Fibroblast of peridontal ligament (primary cell): Measurements from ENCODE around the gene IFIT1B.
"Not testable (repeated sequence)": the region's sequence is repeated elsewhere in the genome, so short reads cannot be mapped to it uniquely, and the experiment has no call there.

Experiments
- DNase-seq: peaks from one replicate; pipeline ENCODE4 v3.0.0-alpha.2; 2010; ENCODE audit errors: extremely low read depth

IFIT1B gene

GRCh38 chr10:89377705-89378637 is at the start of gene IFIT1B:
Gene IFIT1B (plus strand): TSS chr10:89378056. CDS start chr10:89378136, 80 bp downstream.
- no peak for DNase-seq

- no peak for DNase-seq
Measured at GRCh38 chr10:89329151-89329550, 48.7 kb upstream of the IFIT1B start.

- not testable (repeated sequence) for DNase-seq
Measured at GRCh38 chr10:89330014-89330413, 47.8 kb upstream of the IFIT1B start.

DNA sequence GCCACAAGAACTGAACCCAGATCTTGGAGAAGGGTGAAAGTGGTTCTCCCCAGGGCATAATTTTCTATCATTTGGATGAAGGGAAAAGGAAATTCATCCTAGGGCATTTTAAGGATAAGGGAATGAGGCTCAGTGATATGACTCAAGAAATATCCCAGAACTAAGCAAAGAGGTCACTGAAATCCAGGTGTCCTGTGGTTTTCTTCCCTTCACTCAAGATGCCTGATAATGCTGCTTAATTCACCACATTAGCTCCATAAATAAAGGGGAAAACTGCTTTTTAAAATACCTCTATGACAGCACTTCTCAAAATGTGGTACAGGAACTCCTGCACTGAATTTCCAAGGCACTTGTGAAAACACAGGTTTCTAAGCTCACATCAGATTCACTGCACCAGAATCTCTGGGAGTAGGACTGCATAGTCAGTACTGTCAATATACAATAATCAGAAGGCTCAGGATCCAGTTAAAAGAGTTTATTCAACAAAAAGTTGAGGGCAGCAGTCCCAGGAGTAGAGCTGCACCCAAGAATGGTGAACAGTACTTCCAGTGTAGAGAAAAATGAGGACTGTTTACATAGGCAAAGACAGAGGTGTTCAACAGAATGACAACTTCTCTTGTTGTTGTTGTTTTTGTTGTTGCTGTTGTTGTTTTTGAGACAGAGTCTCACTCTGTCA is 47.2 kb upstream of the IFIT1B start:
- no peak for DNase-seq

GRCh38 chr10:89331487-89332122 is 46.3 kb upstream of the IFIT1B start:
- DNase-seq: not testable (repeated sequence)

GRCh38 chr10:89332123-89332633 is 45.7 kb upstream of the IFIT1B start:
- DNase-seq: peak; percentile 86

DNA sequence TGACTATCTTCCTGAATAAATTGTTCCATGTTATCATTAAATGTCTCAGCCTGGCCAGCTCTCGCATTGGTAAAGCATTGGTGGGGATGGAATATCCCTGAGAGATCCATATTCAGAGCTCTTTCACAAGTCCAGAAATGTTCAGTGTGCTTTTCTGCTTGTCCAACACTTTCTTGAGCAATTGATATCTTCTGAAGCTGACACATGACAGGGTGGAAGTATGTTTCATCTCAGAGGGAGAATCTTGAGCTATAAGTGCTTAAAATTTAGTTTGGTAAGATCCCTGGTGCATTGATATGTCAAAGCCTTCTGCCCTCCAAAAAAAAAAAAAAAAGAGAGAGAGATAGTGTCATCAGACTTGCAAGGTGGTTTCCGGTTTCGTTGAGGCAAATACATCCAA is 42.6 kb upstream of the IFIT1B start:
- no peak for DNase-seq

- DNase-seq: no peak
Measured at GRCh38 chr10:89336241-89336640, 41.6 kb upstream of the IFIT1B start.

- DNase-seq: peak; percentile 28
Measured at GRCh38 chr10:89337484-89337883, 40.4 kb upstream of the IFIT1B start.

GRCh38 chr10:89338713-89339112 is 39.1 kb upstream of the IFIT1B start:
- no peak for DNase-seq

DNA sequence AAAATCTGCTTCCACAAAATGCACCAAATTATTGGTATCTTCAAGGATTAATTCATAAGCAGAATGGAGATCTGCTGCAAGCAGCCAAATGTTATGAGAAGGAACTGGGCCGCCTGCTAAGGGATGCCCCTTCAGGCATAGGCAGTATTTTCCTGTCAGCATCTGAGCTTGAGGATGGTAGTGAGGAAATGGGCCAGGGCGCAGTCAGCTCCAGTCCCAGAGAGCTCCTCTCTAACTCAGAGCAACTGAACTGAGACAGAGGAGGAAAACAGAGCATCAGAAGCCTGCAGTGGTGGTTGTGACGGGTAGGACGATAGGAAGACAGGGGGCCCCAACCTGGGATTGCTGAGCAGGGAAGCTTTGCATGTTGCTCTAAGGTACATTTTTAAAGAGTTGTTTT is 38.0 kb upstream of the IFIT1B start:
- no peak for DNase-seq

DNA sequence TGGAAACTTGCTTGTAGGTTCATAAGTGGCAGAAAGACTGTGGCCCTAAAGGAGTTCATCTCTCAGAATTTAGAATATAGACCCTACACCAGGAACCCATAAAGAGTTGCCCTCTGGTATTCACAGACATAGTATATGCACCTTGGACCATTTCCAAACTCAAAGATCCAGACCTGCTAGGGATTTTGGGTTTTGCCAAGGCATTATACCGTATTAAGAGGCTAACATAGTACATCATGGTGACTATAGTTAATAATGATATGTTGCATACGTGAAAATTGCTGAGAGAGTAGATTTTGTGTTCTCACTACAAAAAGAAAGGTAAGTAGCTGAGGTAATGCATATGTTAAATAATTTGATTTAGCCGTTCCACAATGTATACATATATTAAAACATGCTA is 36.2 kb upstream of the IFIT1B start:
- no peak for DNase-seq

DNA sequence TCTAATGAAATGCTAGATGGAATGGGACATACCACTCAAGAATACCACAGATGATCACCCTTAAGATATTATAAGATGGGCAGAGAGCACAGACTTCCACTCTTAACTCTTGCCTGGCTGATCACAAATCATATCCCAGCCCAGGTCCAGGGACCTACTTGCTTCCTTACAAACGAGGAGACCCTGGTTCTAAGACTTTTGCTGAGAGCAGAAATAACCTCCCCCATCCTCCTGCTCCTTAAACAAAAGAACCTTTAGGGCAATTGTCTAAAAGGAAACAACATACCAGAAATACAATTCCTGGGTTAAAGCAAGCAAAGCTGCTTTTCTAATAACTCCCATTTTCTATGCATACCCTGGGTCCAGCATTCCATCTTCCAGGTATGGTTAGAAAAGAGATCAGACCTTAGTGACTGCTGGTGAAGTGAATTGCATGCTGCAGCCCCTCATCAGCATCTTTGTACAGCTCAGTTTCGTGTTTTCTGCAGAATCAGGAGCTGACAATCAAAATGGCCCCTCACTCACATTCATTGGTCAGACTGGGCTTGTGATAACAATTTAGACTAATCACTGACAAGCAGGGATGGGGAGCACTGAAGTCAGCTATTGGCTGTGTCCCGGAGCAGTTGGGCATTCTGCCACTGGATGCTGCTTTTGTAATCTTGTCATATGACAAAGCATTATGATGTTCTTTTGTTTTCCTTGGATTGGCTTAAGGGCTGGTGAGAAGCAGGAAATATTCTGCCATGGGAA is 35.5 kb upstream of the IFIT1B start:
- peak; percentile 90 for DNase-seq

DNA sequence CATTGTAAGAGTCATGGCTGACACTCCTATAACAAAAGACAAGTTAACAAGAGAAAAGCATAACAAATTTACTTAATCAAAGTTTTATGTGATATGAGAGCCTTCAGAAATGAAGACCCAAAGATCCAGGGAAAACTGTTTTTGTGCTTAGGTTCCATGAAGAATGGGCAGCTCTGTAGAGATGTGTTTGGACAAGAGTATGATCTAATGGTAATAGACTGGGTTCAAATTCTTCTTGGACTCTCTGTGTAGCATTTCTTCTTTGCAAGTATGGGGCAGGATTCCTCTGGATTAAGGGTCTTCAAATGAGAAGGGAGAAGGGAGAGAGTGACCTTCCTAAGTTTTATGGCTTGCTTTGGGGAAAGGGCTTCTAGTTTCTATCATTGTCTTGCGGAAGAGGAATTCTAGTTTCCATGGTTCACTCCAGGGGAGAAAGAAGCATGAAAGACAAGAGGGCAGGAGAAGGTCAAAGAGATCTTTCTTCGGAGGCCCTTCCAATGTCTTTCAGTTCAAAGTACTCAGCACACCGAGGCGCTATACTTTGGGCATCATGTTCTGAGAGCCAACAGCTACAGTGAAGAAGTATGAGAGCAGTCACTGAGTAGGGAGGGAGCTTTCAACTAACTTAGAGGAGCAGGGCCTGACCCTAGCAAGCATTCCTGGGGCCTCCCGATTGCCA is 34.6 kb upstream of the IFIT1B start:
- no peak for DNase-seq

DNA sequence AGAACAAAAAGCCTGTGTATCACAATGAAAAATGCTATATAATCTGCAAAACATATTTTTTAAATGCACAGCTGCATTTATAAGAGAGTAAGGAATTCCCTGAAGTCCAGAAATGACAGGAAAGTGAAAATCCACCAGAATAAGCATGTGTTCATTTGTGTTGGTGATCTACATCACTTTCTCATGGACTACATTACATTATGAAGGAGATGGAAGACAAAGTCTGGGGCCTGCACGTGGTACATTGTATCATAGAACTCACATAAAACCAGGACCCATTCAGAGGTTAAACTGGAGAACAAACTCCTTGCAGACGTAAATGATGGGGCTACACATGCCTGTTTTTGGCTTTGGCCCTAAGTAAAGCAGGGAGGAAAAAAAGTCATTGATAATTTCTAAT is 33.7 kb upstream of the IFIT1B start:
- DNase-seq: no peak

DNA sequence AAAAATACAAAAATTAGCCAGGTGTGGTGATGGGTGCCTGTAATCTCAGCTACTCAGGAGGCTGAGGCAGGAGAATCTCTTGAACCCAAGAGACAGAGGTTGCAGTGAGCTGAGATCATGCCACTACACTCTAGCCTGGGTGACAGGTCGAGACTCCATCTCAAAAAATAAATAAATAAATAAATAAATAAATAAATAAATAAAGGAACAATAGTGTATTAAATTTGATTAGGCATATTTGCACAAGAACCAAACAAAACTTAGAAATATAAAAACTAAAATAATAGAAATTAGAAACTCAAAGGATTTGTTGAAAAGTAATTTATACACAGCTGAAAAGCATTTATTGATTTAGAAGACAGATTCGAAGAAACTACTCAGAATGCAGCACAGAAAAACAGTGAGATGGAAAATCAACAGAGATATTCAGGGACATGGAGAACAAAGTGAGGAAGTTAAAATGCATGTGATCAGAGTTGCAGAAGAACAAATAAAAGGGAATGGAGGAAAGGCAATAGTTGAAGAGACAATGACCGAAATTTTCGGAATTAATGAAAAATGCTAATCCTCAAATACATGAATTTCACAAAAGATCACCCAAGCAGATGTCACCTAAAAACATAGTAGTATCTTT is 32.4 kb upstream of the IFIT1B start:
- DNase-seq: no peak

GRCh38 chr10:89346405-89347254 is 31.2 kb upstream of the IFIT1B start:
- peak; percentile 70 for DNase-seq

GRCh38 chr10:89347701-89348457 is 30.0 kb upstream of the IFIT1B start:
- DNase-seq: no peak

DNA sequence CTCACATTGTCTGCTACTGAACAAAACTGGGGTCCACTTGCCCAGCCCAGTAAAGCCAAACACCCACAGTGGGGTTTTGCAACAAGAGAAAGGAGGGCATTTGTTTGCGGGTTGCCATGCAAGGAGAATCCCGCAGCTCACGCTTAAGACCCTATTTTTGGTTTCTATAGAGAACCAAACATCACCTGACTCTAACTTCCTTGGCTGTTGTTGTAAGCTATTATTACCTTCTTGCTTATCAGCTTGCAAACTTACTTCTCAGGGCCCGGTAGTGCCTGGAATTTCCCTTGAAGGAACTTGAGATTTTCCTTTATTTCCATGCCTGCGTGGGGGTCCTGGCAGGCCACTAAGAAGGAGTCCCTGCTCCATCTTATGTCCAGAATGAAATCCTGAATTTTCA is 29.4 kb upstream of the IFIT1B start:
- no peak for DNase-seq
